ENCODE results near the gene EIF3B. TPM values are rescaled to one million over a fixed set of nuclear protein-coding genes. Genes with fewer than 3 reads are reported as not detected.

The EIF3B gene
- total and polyA plus RNA-seq, 2 of the 4 experiments (the other 2 are of a cell fraction), result 105 to 201 TPM

DNA sequence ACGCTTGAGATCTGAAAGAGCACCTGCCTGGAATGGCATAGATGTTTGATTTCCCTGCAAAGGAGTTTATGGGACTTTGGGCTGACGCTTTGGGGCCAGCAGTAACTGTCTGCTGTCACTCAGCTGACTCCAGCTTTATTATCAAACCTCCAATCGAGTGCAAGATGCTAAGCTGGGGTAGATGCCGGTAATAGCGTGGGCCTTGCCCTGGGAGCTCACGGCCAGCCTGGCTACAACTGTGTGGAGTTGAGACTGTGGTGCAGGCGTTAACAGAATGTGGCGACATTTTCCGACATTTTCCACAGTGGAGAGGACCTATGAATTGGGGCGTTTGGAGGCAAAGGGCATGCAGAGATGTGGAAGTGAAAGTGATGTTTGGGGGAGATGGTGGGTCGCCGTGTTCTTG lies 50.1 kb downstream of the EIF3B start:
- Histone ChIP-seq H3K9me1 (ENCODE audit: insufficient read depth, low read length) (peaks cover 8% of the 10 kb centered on the region; the same call in 1 of the 2 replicates), H3K9me3 (ENCODE audit: control insufficient read depth, insufficient read depth, low read length) (no peaks in the 10 kb centered on the region), H3K14ac (replicated peaks; ENCODE audit: low read depth, low read length) (no peak overlapping the region), H3K4me1 (ENCODE audit: control insufficient read depth, insufficient read depth, low read length) (peaks cover 7% of the 10 kb centered on the region), H3K18ac (ENCODE audit: low read depth, low read length) (no peak overlapping the region), H4K5ac (ENCODE audit: low read depth, low read length) (no peak overlapping the region), H2BK15ac (ENCODE audit: low read depth, low read length) (no peak overlapping the region), H3K4me2 (ENCODE audit: low read depth, low read length) (peak overlapping the region; percentile 78), H2AK5ac (ENCODE audit: low read depth, low read length) (no peak overlapping the region; the same call in 1 of the 2 replicates), H2BK20ac (ENCODE audit: low read depth, low read length) (no peak overlapping the region), H3K4me3 (ENCODE audit: insufficient read depth, low read depth, low read length) (peak overlapping the region; percentile 85), H3K27me3 (ENCODE audit: control insufficient read depth, insufficient read depth, low read length) (no peaks in the 10 kb centered on the region), H3K27ac (ENCODE audit: insufficient read depth, low read length) (no peak overlapping the region), H3K4ac (ENCODE audit: low read depth, low read length) (no peak overlapping the region), H3K36me3 (ENCODE audit: control insufficient read depth, insufficient read depth, low read length) (no peaks in the 10 kb centered on the region), H3K56ac (ENCODE audit: extremely low read depth, insufficient read depth, low read length) (no peak overlapping the region), H4K20me1 (ENCODE audit: insufficient read depth, low read length) (peaks cover 17% of the 10 kb centered on the region), H4K91ac (ENCODE audit: insufficient read depth, low read depth, low read length) (no peak overlapping the region), H3K79me1 (ENCODE audit: low read depth in 1 of 2, low read length in 2 of 2) (peaks cover 15 to 45% of the 10 kb centered on the region in 2 experiments), H2BK5ac (ENCODE audit: low read depth, low read length, poor library complexity, severe bottlenecking) (no peak overlapping the region), H2AK9ac (replicated peaks; ENCODE audit: low read depth, low read length, poor library complexity) (peak overlapping the region; percentile 1), H2BK120ac (ENCODE audit: low read depth, low read length) (no peak overlapping the region), H3K9ac (ENCODE audit: low read depth, low read length) (peak overlapping the region; percentile 68), H2AFZ (replicated peaks; ENCODE audit: low read length, poor library complexity) (no peak overlapping the region), H4K8ac (ENCODE audit: low read depth in 2 of 2, low read length in 2 of 2) (no peak overlapping the region), H3K23ac (ENCODE audit: low read depth, low read length) (peak overlapping the region; percentile 52; the same call in 1 of the 2 replicates)
- in situ Hi-C loops (cut with MboI; ENCODE audit: low sequenced_read_pairs), result no loop called here
- BruUV-seq (replicated peaks), result no TSS peak
- 78% methylated on average over 6 of the region's 12 CpGs; no CpG with 5 or more reads in 1 of the 2 experiments for WGBS, 2 experiments (ENCODE audit: extremely low coverage in 2 of 2, insufficient read length in 1 of 2)
- no peak for TF ChIP-seq CEBPB (IDR thresholded peaks at IDR 0.05; ENCODE audit: low read depth, low read length)
- TF ChIP-seq CHD1 (IDR thresholded peaks at IDR 0.05; ENCODE audit: low read depth, low read length), result no peak
- TF ChIP-seq MXI1 (IDR thresholded peaks at IDR 0.05; ENCODE audit: borderline replicate concordance, low read depth, low read length), result no peak
- no peak for TF ChIP-seq POLR2A (IDR thresholded peaks at IDR 0.05; ENCODE audit: low read depth, low read length)
- TF ChIP-seq BHLHE40 (IDR thresholded peaks at IDR 0.05; ENCODE audit: low read depth, low read length), result no peak
- TF ChIP-seq, protein P1, sequence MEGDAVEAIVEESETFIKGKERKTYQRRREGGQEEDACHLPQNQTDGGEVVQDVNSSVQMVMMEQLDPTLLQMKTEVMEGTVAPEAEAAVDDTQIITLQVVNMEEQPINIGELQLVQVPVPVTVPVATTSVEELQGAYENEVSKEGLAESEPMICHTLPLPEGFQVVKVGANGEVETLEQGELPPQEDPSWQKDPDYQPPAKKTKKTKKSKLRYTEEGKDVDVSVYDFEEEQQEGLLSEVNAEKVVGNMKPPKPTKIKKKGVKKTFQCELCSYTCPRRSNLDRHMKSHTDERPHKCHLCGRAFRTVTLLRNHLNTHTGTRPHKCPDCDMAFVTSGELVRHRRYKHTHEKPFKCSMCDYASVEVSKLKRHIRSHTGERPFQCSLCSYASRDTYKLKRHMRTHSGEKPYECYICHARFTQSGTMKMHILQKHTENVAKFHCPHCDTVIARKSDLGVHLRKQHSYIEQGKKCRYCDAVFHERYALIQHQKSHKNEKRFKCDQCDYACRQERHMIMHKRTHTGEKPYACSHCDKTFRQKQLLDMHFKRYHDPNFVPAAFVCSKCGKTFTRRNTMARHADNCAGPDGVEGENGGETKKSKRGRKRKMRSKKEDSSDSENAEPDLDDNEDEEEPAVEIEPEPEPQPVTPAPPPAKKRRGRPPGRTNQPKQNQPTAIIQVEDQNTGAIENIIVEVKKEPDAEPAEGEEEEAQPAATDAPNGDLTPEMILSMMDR (conservative IDR thresholded peaks at IDR 0.05; ENCODE audit: low read depth, low read length), result no peak
- TF ChIP-seq NFE2L2 (IDR thresholded peaks at IDR 0.05; ENCODE audit: low read depth, low read length), result no peak
- TF ChIP-seq RAD21 (IDR thresholded peaks at IDR 0.05; ENCODE audit: low read length), result no peak
- TF ChIP-seq RFX5 (IDR thresholded peaks at IDR 0.05; ENCODE audit: low read depth, low read length), result no peak
- TF ChIP-seq, protein P2, sequence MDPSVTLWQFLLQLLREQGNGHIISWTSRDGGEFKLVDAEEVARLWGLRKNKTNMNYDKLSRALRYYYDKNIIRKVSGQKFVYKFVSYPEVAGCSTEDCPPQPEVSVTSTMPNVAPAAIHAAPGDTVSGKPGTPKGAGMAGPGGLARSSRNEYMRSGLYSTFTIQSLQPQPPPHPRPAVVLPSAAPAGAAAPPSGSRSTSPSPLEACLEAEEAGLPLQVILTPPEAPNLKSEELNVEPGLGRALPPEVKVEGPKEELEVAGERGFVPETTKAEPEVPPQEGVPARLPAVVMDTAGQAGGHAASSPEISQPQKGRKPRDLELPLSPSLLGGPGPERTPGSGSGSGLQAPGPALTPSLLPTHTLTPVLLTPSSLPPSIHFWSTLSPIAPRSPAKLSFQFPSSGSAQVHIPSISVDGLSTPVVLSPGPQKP (IDR thresholded peaks at IDR 0.05; ENCODE audit: borderline replicate concordance, low read depth, low read length), result no peak
- no peak for TF ChIP-seq MAFK (IDR thresholded peaks at IDR 0.05; ENCODE audit: low read depth, low read length)
- TF ChIP-seq, protein P3, sequence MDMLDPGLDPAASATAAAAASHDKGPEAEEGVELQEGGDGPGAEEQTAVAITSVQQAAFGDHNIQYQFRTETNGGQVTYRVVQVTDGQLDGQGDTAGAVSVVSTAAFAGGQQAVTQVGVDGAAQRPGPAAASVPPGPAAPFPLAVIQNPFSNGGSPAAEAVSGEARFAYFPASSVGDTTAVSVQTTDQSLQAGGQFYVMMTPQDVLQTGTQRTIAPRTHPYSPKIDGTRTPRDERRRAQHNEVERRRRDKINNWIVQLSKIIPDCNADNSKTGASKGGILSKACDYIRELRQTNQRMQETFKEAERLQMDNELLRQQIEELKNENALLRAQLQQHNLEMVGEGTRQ (IDR thresholded peaks at IDR 0.05; ENCODE audit: low read depth, low read length), result no peak
- TF ChIP-seq RCOR1 (IDR thresholded peaks at IDR 0.05; ENCODE audit: insufficient replicate concordance, low read length), result no peak
- TF ChIP-seq SMC3 (IDR thresholded peaks at IDR 0.05; ENCODE audit: low read depth, low read length), result no peak
- TF ChIP-seq MAZ (IDR thresholded peaks at IDR 0.05; ENCODE audit: borderline replicate concordance, low read depth, low read length), result no peak
- no peak for TF ChIP-seq FOS (IDR thresholded peaks at IDR 0.05; ENCODE audit: low read depth, low read length)
- ATAC-seq (ENCODE audit: low read depth) (no peak), DNase-seq (no peak)
- intact Hi-C loops (cut with micrococcal nuclease), result loop anchor here (1.0 to 10.0 kb wide), 3 partner anchors 8 to 66 kb away; no protein-coding TSS in a partner anchor
- ChIA-PET POLR2A (ENCODE audit: unreplicated experiment) (no interaction called here), CTCF (no interaction called here)
- dilution Hi-C loops (cut with HindIII; ENCODE audit: low sequenced_read_pairs, unreplicated experiment), result no loop called here
